Liver (tissue), 9 donors: Measurements from ENCODE around the gene GATAD2B. TPM values are rescaled to one million over a fixed set of nuclear protein-coding genes. Genes with fewer than 3 reads are reported as not detected.

ENCODE experiments used
- DNase-seq: peaks from one replicate; pipeline ENCODE4 v3.0.0-alpha.2; 2017; ENCODE audit warnings: low spot score
- H3K27ac ChIP-seq, 2 donors: one replicate each; pipeline ENCODE4 v1.7.0; 2013; ENCODE audit warnings: inconsistent platforms in 2 of 2, low read length in 2 of 2, control low read depth in 1 of 2, low read depth in 1 of 2, mild to moderate bottlenecking in 1 of 2
- H3K27me3 ChIP-seq, 4 donors: one replicate each; pipeline versions ENCODE4 v1.6.1 to v1.7.0; 2013; ENCODE audit warnings: low read length in 3 of 4, inconsistent platforms in 1 of 4, mild to moderate bottlenecking in 1 of 4, moderate library complexity in 1 of 4; ENCODE audit not compliant: control insufficient read depth in 4 of 4, insufficient read depth in 4 of 4
- H3K36me3 ChIP-seq, 4 donors: one replicate each; pipeline versions ENCODE4 v1.6.1 to v1.7.0; 2013; ENCODE audit warnings: low read length in 3 of 4, mild to moderate bottlenecking in 3 of 4, low read depth in 1 of 4, moderate library complexity in 1 of 4; ENCODE audit not compliant: control insufficient read depth in 4 of 4, insufficient read depth in 3 of 4
- H3K4me1 ChIP-seq, 4 donors: one replicate each; pipeline versions ENCODE4 v1.6.1 to v1.7.0; 2013; ENCODE audit warnings: low read length in 3 of 4, mild to moderate bottlenecking in 3 of 4, moderate library complexity in 1 of 4; ENCODE audit not compliant: control insufficient read depth in 4 of 4, insufficient read depth in 4 of 4
- H3K4me3 ChIP-seq, 3 donors: one replicate each; pipeline versions ENCODE4 v1.6.1 to v1.7.0; 2013; ENCODE audit warnings: low read length in 3 of 3, control low read depth in 1 of 3, low read depth in 1 of 3, mild to moderate bottlenecking in 1 of 3
- H3K9ac ChIP-seq, 2 donors: one replicate each; pipeline ENCODE4 v1.7.0; 2013; ENCODE audit warnings: low read length in 2 of 2, mild to moderate bottlenecking in 2 of 2, moderate library complexity in 2 of 2, control low read depth in 1 of 2, low read depth in 1 of 2
- H3K9me3 ChIP-seq, 4 donors: one replicate each; pipeline versions ENCODE4 v1.6.1 to v1.7.0; 2013; ENCODE audit warnings: low read length in 3 of 4; ENCODE audit not compliant: control insufficient read depth in 4 of 4
- EGR1 ChIP-seq, 2 donors: IDR thresholded peaks; 2 replicates each; pipeline ENCODE4 v1.6.1; 2016 to 2018; ENCODE audit warnings: antibody characterized with exemption in 2 of 2, low read depth in 2 of 2
- FOXA1 ChIP-seq: IDR thresholded peaks from 2 replicates; pipeline ENCODE4 v1.6.1; 2016; ENCODE audit warnings: antibody characterized with exemption
- FOXA2 ChIP-seq: IDR thresholded peaks from 2 replicates; pipeline ENCODE4 v1.6.1; 2016; ENCODE audit warnings: antibody characterized with exemption
- GABPA ChIP-seq, 2 donors: IDR thresholded peaks in 1 of 2; conservative IDR thresholded peaks in 1 of 2; 2 replicates each; pipeline ENCODE4 v1.6.1; 2016; ENCODE audit warnings: antibody characterized with exemption in 2 of 2, mild to moderate bottlenecking in 1 of 2, moderate library complexity in 1 of 2
- HNF4A ChIP-seq, 2 donors: conservative IDR thresholded peaks; 2 replicates each; pipeline ENCODE4 v1.6.1; 2016; ENCODE audit warnings: antibody characterized with exemption in 2 of 2, mild to moderate bottlenecking in 2 of 2
- HNF4G ChIP-seq: IDR thresholded peaks from 2 replicates; pipeline ENCODE4 v1.6.1; 2016; ENCODE audit warnings: antibody characterized with exemption
- JUND ChIP-seq, 2 donors: IDR thresholded peaks; 2 replicates each; pipeline ENCODE4 v1.6.1; 2016; ENCODE audit warnings: antibody characterized with exemption in 2 of 2
- NR2F2 ChIP-seq: IDR thresholded peaks from 2 replicates; pipeline ENCODE4 v1.6.1; 2016; ENCODE audit warnings: antibody characterized with exemption
- RAD21 ChIP-seq, 2 donors: IDR thresholded peaks; 2 replicates each; pipeline ENCODE4 v1.6.1; 2016; ENCODE audit warnings: antibody characterized with exemption in 2 of 2, mild to moderate bottlenecking in 2 of 2
- RXRA ChIP-seq, 2 donors: IDR thresholded peaks; 2 replicates each; pipeline ENCODE4 v1.6.1; 2017 to 2018; ENCODE audit warnings: antibody characterized with exemption in 2 of 2, mild to moderate bottlenecking in 1 of 2
- SP1 ChIP-seq: IDR thresholded peaks from 2 replicates; pipeline ENCODE4 v1.6.1; 2018; ENCODE audit warnings: antibody characterized with exemption, mild to moderate bottlenecking
- TAF1 ChIP-seq: conservative IDR thresholded peaks from 2 replicates; pipeline ENCODE4 v1.6.1; 2016; ENCODE audit warnings: antibody characterized with exemption, mild to moderate bottlenecking
- YY1 ChIP-seq: IDR thresholded peaks from 2 replicates; pipeline ENCODE4 v1.6.1; 2016; ENCODE audit warnings: antibody characterized with exemption, mild to moderate bottlenecking
- ZBTB33 ChIP-seq: IDR thresholded peaks from 2 replicates; pipeline ENCODE4 v1.6.1; 2016; ENCODE audit warnings: antibody characterized with exemption
- WGBS: extraction: QIAGEN DNeasy Blood & Tissue Kit; methylation state at CpG from one replicate; pipeline ENCODE4 v1.1.7; 2013; 5-methylcytosine and 5-hydroxymethylcytosine counted together
- polyA plus RNA-seq, 2 donors: library from polyadenylated mRNA; stranded (reverse) in 1 of 2; unstranded in 1 of 2; fragments of 200-250 nt in 1 of 2; fragments of >200 nt in 1 of 2; fragmentation: Nextera tagmentation in 1 of 2; extraction: Ambion mirVana in 1 of 2; gene quantifications; one replicate each; pipeline versions ENCODE4 v1.2.1 to v1.2.3, GENCODE V29; 2013 to 2015
- total RNA-seq, 2 donors: library from RNA; depleted of rRNA; stranded (reverse); fragments of >200 nt; gene quantifications; one replicate each; pipeline ENCODE4 v1.2.3, GENCODE V29; 2014
- TF ChIP-seq, protein P1 (sequence below): IDR thresholded peaks from 2 replicates; pipeline ENCODE4 v1.6.1; 2016; ENCODE audit warnings: antibody characterized with exemption, mild to moderate bottlenecking
- TF ChIP-seq, protein P2 (sequence below): IDR thresholded peaks from 2 replicates; pipeline ENCODE4 v1.6.1; 2016; ENCODE audit warnings: antibody characterized with exemption
- TF ChIP-seq, protein P3 (sequence below): fragments of 150-350 bp; IDR thresholded peaks from 2 replicates; pipeline ENCODE4 v1.5.1; 2017; ENCODE audit warnings: improper control_type of control experiment, low read depth, low read length; ENCODE audit not compliant: missing input control
- donor health status: healthy.
- donor health status: healthy.
- donor health status: healthy.
- donor health status: healthy.
- donor health status: healthy.

GATAD2B gene
- total and polyA plus RNA-seq, 4 donors, result 3.2 to 4.9 (median 3.9) TPM

DNA sequence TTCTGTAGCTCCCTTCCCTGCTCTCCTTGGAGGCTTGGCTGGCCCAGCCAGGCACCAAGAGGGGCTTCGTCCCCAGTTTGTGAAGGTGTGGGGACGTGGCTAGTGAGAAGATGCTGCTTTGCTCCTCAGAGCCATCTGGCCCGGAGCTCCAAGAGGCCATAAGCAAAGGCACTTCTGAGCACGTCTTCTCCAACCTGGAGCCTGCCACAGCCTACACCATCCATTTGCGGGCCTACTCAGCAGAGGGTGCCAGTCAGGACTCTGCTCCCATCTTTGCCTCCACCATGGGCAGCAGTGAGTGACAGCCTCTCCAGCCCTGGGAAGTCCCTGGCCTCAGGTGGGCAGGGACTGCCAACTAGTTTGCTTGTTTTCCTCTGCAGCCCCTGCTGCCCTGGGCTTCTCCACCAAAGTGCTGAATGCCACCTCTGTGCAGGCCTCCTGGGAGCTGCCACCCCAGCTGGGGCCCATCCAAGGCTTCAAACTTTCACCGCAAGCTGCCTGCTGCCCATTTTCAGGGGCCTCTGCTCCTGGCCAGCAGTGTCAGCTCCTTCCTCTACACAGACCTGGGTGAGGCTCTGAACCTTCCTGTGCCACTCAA is 121.6 kb downstream of the GATAD2B start (continued):
- TF ChIP-seq, protein P1, sequence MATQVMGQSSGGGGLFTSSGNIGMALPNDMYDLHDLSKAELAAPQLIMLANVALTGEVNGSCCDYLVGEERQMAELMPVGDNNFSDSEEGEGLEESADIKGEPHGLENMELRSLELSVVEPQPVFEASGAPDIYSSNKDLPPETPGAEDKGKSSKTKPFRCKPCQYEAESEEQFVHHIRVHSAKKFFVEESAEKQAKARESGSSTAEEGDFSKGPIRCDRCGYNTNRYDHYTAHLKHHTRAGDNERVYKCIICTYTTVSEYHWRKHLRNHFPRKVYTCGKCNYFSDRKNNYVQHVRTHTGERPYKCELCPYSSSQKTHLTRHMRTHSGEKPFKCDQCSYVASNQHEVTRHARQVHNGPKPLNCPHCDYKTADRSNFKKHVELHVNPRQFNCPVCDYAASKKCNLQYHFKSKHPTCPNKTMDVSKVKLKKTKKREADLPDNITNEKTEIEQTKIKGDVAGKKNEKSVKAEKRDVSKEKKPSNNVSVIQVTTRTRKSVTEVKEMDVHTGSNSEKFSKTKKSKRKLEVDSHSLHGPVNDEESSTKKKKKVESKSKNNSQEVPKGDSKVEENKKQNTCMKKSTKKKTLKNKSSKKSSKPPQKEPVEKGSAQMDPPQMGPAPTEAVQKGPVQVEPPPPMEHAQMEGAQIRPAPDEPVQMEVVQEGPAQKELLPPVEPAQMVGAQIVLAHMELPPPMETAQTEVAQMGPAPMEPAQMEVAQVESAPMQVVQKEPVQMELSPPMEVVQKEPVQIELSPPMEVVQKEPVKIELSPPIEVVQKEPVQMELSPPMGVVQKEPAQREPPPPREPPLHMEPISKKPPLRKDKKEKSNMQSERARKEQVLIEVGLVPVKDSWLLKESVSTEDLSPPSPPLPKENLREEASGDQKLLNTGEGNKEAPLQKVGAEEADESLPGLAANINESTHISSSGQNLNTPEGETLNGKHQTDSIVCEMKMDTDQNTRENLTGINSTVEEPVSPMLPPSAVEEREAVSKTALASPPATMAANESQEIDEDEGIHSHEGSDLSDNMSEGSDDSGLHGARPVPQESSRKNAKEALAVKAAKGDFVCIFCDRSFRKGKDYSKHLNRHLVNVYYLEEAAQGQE, result no peak
- TF ChIP-seq ZBTB33, result no peak
- TF ChIP-seq NR2F2, result no peak
- no peak for TF ChIP-seq JUND (IDR thresholded peaks at IDR 0.05)
- TF ChIP-seq FOXA1, result no peak

GRCh38 chr1:153800516-153800915 is 122.3 kb downstream of the GATAD2B start:
- Histone ChIP-seq H3K9me3 (no peaks in the 10 kb centered on the region), H3K4me1 (peaks cover 2 to 19% (median 13%) of the 10 kb centered on the region in 4 donors), H3K4me3 (no peak overlapping the region), H3K27ac (peak overlapping the region in 1 of 2 donors; percentile 9), H3K9ac (no peak overlapping the region), H3K36me3 (no peaks in the 10 kb centered on the region), H3K27me3 (no peaks in the 10 kb centered on the region)
- WGBS, result 32% methylated on average over 7 of the region's 7 CpGs
- no peak for TF ChIP-seq HNF4G
- peak; percentile 24 to 36 for TF ChIP-seq HNF4A (conservative IDR thresholded peaks at IDR 0.05)
- TF ChIP-seq RAD21 (IDR thresholded peaks at IDR 0.05), result peak in 1 of 2 donors; percentile 41
- peak; percentile 83 to 89 for TF ChIP-seq RXRA (IDR thresholded peaks at IDR 0.05)
- no peak for TF ChIP-seq FOXA1
- TF ChIP-seq EGR1 (IDR thresholded peaks at IDR 0.05; ENCODE audit: low read depth in 2 of 2), result peak; percentile 46 to 76
- TF ChIP-seq YY1, result peak; percentile 42
- peak; percentile 55 for TF ChIP-seq SP1
- no peak for TF ChIP-seq GABPA (IDR thresholded peaks at IDR 0.05 in 1 of 2, conservative IDR thresholded peaks at IDR 0.05 in 1 of 2)
- DNase-seq, result no peak

- Histone ChIP-seq H3K4me1 (peaks cover 2 to 19% (median 13%) of the 10 kb centered on the region in 4 donors), H3K9me3 (no peaks in the 10 kb centered on the region), H3K36me3 (no peaks in the 10 kb centered on the region), H3K27me3 (no peaks in the 10 kb centered on the region), H3K27ac (peak overlapping the region in 1 of 2 donors; percentile 9), H3K4me3 (no peak overlapping the region), H3K9ac (no peak overlapping the region)
- WGBS, result 95% methylated on average over 27 of the region's 27 CpGs
- DNase-seq, result no peak
- no peak for TF ChIP-seq FOXA1
- TF ChIP-seq HNF4G, result no peak
- TF ChIP-seq YY1, result no peak
- TF ChIP-seq TAF1, result no peak
- TF ChIP-seq, protein P2, sequence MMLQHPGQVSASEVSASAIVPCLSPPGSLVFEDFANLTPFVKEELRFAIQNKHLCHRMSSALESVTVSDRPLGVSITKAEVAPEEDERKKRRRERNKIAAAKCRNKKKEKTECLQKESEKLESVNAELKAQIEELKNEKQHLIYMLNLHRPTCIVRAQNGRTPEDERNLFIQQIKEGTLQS, result no peak
- no peak for TF ChIP-seq FOXA2
- TF ChIP-seq HNF4A (conservative IDR thresholded peaks at IDR 0.05), result no peak
- no peak for TF ChIP-seq SP1
- no peak for TF ChIP-seq RXRA (IDR thresholded peaks at IDR 0.05)
- no peak for TF ChIP-seq JUND (IDR thresholded peaks at IDR 0.05)
- TF ChIP-seq, protein P1, result no peak
- TF ChIP-seq NR2F2, result no peak
- TF ChIP-seq, protein P3, sequence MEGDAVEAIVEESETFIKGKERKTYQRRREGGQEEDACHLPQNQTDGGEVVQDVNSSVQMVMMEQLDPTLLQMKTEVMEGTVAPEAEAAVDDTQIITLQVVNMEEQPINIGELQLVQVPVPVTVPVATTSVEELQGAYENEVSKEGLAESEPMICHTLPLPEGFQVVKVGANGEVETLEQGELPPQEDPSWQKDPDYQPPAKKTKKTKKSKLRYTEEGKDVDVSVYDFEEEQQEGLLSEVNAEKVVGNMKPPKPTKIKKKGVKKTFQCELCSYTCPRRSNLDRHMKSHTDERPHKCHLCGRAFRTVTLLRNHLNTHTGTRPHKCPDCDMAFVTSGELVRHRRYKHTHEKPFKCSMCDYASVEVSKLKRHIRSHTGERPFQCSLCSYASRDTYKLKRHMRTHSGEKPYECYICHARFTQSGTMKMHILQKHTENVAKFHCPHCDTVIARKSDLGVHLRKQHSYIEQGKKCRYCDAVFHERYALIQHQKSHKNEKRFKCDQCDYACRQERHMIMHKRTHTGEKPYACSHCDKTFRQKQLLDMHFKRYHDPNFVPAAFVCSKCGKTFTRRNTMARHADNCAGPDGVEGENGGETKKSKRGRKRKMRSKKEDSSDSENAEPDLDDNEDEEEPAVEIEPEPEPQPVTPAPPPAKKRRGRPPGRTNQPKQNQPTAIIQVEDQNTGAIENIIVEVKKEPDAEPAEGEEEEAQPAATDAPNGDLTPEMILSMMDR, result no peak
Measured at GRCh38 chr1:153799566-153800465, 123.0 kb downstream of the GATAD2B start.
